K562 (cell line): Measurements from ENCODE around the gene ZNF776. TPM values are rescaled to one million over a fixed set of nuclear protein-coding genes. Genes with fewer than 3 reads are reported as not detected.

Source experiments
- ATF1 ChIP-seq, 2 experiments: fragments of 450-650 bp in 1 of 2; IDR thresholded peaks; 2 replicates each; pipeline ENCODE4 v1.6.1; 2016; ENCODE audit warnings: missing compliant biosample characterization in 1 of 2, missing genetic modification characterization in 1 of 2
- BRF2 ChIP-seq: IDR thresholded peaks from 3 replicates; pipeline ENCODE4 v1.6.1; 2011; ENCODE audit warnings: borderline replicate concordance, mild to moderate bottlenecking; ENCODE audit not compliant: insufficient read length, insufficient read depth
- CHD4 ChIP-seq: fragments of 200-600 bp; sonication (generic); IDR thresholded peaks from 3 replicates; pipeline ENCODE4 v1.6.1; 2012; ENCODE audit warnings: low read depth, mild to moderate bottlenecking, mixed read lengths, low read length, inconsistent platforms; ENCODE audit not compliant: insufficient read depth, insufficient replicate concordance, poor library complexity, severe bottlenecking
- CTCFL ChIP-seq: IDR thresholded peaks from 2 replicates; pipeline ENCODE4 v1.6.1; 2011; ENCODE audit warnings: borderline replicate concordance, low read depth, mild to moderate bottlenecking, moderate library complexity, low read length; ENCODE audit not compliant: insufficient read depth, poor library complexity, severe bottlenecking
- CXXC5 ChIP-seq: fragments of 250-450 bp; sonication (Bioruptor Pico); IDR thresholded peaks from 2 replicates; pipeline ENCODE4 v1.8.0; 2022; ENCODE audit warnings: inconsistent platforms, mild to moderate bottlenecking, moderate library complexity
- EP400 ChIP-seq: fragments of 450-650 bp; IDR thresholded peaks from 2 replicates; pipeline ENCODE4 v1.6.1; 2017; ENCODE audit warnings: antibody characterized with exemption, mild to moderate bottlenecking, moderate library complexity
- FOS ChIP-seq: IDR thresholded peaks from 3 replicates; pipeline ENCODE4 v1.6.1; 2011; ENCODE audit not compliant: insufficient read length; ENCODE audit errors: extremely low read depth
- FOXP1 ChIP-seq: sonication (generic); formaldehyde crosslinking; IDR thresholded peaks from 2 replicates; pipeline ENCODE4 v1.8.0; 2022; ENCODE audit warnings: mild to moderate bottlenecking, missing genetic modification reagents
- JUND ChIP-seq, 2 experiments: IDR thresholded peaks; 2 replicates in 1 of 2; 3 replicates in 1 of 2; pipeline ENCODE4 v1.6.1; 2011; ENCODE audit warnings: borderline replicate concordance in 2 of 2, low read depth in 2 of 2, low read length in 2 of 2, improper control_type of control experiment in 1 of 2, missing biosample characterization in 1 of 2, missing genetic modification characterization in 1 of 2, missing genetic modification reagents in 1 of 2
- MBD1 ChIP-seq: fragments of 250-450 bp; sonication (Bioruptor Pico); IDR thresholded peaks from 2 replicates; pipeline ENCODE4 v1.8.0; 2022; ENCODE audit warnings: inconsistent platforms
- MYC ChIP-seq, 2 experiments: fragments of 250-450 bp in 1 of 2; sonication (Bioruptor Pico) in 1 of 2; IDR thresholded peaks; 2 replicates each; pipeline versions ENCODE4 v1.5.1 to v1.6.1; 2012 to 2021; ENCODE audit warnings: low read depth in 2 of 2, borderline replicate concordance in 1 of 2, improper control_type of control experiment in 1 of 2, low read length in 1 of 2, mild to moderate bottlenecking in 1 of 2, moderate library complexity in 1 of 2
- NCOA1 ChIP-seq: fragments of 450-650 bp; IDR thresholded peaks from 2 replicates; pipeline ENCODE4 v1.6.1; 2016; ENCODE audit warnings: low read depth
- NFYB ChIP-seq: IDR thresholded peaks from 2 replicates; pipeline ENCODE4 v1.6.1; 2011; ENCODE audit warnings: mild to moderate bottlenecking, moderate library complexity; ENCODE audit not compliant: insufficient read length; ENCODE audit errors: extremely low read depth
- NUFIP1 ChIP-seq: fragments of 450-650 bp; IDR thresholded peaks from 2 replicates; pipeline ENCODE4 v1.6.1; 2018; ENCODE audit not compliant: partially characterized antibody
- PTTG1 ChIP-seq: fragments of 450-650 bp; IDR thresholded peaks from 2 replicates; pipeline ENCODE4 v1.6.1; 2016; ENCODE audit warnings: low read depth, mild to moderate bottlenecking, missing genetic modification characterization, missing compliant biosample characterization
- SPI1 ChIP-seq: IDR thresholded peaks from 2 replicates; pipeline ENCODE4 v1.6.1; 2011; ENCODE audit warnings: low read depth, low read length, control low read depth, borderline replicate concordance
- ZKSCAN1 ChIP-seq: fragments of 150-350 bp; IDR thresholded peaks from 2 replicates; pipeline ENCODE4 v1.6.1; 2016; ENCODE audit warnings: low read depth, low read length
- ZKSCAN8 ChIP-seq: fragments of 200-800 bp; sonication (Bioruptor generic); IDR thresholded peaks from 2 replicates; pipeline ENCODE4 v1.6.1; 2016; ENCODE audit warnings: missing genetic modification characterization, missing compliant biosample characterization
- ZNF3 ChIP-seq: fragments of 250-450 bp; sonication (Bioruptor Pico); IDR thresholded peaks from 2 replicates; pipeline ENCODE4 v1.5.0; 2021; ENCODE audit warnings: mild to moderate bottlenecking, moderate library complexity
- polyA plus RNA-seq, 8 experiments: library from polyadenylated mRNA; depleted of rRNA in 4 of 8; stranded (reverse) in 5 of 8; unstranded in 3 of 8; fragments of >200 nt; fragmentation: Nextera tagmentation in 2 of 8; fragmentation: Illumina TruSeq in 1 of 8; extraction: Ambion mirVana in 2 of 8; extraction: Trizol in 1 of 8; gene quantifications; 2 replicates each; pipeline versions ENCODE4 v1.2.1 to v1.2.3, GENCODE V29; 2011 to 2014; ENCODE audit warnings: inconsistent platforms in 1 of 8, missing spikeins in 1 of 8
- total RNA-seq, 7 experiments: library from RNA; depleted of rRNA in 6 of 7; stranded (reverse); fragments of >200 nt in 6 of 7; fragmentation: Illumina TruSeq in 2 of 7; extraction: Trizol in 2 of 7; gene quantifications; 2 replicates each; pipeline versions ENCODE4 v1.2.1 to v1.2.3, GENCODE V29; 2011 to 2021; ENCODE audit warnings: low replicate concordance in 1 of 7
- TF ChIP-seq, protein P1 (sequence below): fragments of 250-450 bp; sonication (Bioruptor Pico); IDR thresholded peaks from 2 replicates; pipeline ENCODE4 v1.5.0; 2021

ZNF776 gene
- total and polyA plus RNA-seq, 9 of the 15 experiments (the other 6 are each of a cell fraction or from before 2014, with no cell fraction given), result 2.2 to 16.9 (median 8.2) TPM

DNA sequence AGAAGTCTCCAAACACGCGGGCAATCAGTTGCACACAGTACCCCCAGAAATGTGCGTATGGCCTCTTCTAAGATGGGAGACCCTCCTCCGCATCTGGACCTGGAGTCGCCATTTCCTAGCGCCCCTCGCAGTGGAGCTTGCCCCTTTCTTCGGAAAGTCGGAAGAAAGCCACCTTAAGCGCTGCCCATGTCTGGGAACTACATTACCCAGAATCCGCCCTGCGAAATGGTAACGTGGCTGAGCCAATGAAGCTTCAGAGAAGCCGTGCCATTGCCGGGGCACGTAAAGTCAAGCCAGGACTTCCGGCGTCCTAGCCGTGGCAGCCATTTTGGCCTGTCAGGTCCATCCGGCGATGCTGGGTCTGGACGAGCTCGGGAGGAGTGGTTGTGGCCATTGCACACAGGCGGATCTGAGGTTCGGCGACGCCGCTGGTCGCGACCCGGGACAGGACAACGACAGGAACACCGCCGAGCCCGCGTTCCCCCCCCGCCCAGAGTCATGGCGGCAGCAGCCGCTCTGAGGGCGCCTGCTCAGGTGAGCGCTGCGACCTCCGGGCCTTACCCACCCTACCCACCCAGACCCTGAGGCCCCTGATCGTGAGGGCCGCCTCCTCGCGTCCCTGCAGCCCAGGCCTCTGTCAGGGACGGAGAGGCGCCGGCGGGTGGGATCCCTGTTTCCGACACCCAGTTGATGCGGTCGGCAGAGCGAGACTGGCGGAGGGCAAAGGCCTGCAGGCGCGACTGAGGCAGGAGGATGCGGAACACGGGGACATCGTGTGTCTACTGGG is 22.9 kb downstream of the ZNF776 start, which contains the start of gene ZNF586 (continued):
- TF ChIP-seq CTCFL, result no peak
- no peak for TF ChIP-seq BRF2
- no peak for TF ChIP-seq PTTG1 (tag)
- no peak for TF ChIP-seq FOXP1 (CRISPR knock-in tag)
- no peak for TF ChIP-seq ZNF3 (CRISPR knock-in tag)
- TF ChIP-seq SPI1, result no peak
- TF ChIP-seq EP400, result peak; percentile 78
- peak; percentile 92 for TF ChIP-seq CXXC5 (CRISPR knock-in tag)
- peak; percentile 89 for TF ChIP-seq NFYB
- TF ChIP-seq ZKSCAN1, result 0 out of 2 replicates have a peak, but pooled peaks have one; percentile 47
- no peak for TF ChIP-seq ZKSCAN8 (CRISPR knock-in tag)
- TF ChIP-seq MYC (IDR thresholded peaks at IDR 0.05; ENCODE audit: low read depth, low read length), result peak; percentile 47
- TF ChIP-seq MYC (CRISPR knock-in tag; IDR thresholded peaks at IDR 0.05; ENCODE audit: borderline replicate concordance, low read depth), result no peak
- TF ChIP-seq NCOA1, result peak; percentile 12; the same call in 1 of the 2 replicates
- TF ChIP-seq FOS, result peak; percentile 64
- TF ChIP-seq NUFIP1, result no peak
- TF ChIP-seq ATF1 (CRISPR knock-in tag; IDR thresholded peaks at IDR 0.05), result no peak
- peak; percentile 82 for TF ChIP-seq ATF1 (tag; IDR thresholded peaks at IDR 0.05)
- no peak for TF ChIP-seq CHD4
- peak; percentile 89 for TF ChIP-seq MBD1 (CRISPR knock-in tag)
- TF ChIP-seq, protein P1, sequence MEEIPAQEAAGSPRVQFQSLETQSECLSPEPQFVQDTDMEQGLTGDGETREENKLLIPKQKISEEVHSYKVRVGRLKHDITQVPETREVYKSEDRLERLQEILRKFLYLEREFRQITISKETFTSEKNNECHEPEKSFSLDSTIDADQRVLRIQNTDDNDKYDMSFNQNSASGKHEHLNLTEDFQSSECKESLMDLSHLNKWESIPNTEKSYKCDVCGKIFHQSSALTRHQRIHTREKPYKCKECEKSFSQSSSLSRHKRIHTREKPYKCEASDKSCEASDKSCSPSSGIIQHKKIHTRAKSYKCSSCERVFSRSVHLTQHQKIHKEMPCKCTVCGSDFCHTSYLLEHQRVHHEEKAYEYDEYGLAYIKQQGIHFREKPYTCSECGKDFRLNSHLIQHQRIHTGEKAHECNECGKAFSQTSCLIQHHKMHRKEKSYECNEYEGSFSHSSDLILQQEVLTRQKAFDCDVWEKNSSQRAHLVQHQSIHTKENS, result no peak
- TF ChIP-seq JUND (IDR thresholded peaks at IDR 0.05; ENCODE audit: borderline replicate concordance, low read depth, low read length), result no peak
- TF ChIP-seq JUND (tag; IDR thresholded peaks at IDR 0.05; ENCODE audit: borderline replicate concordance, low read depth, low read length), result 0 out of 3 replicates have a peak, but pooled peaks have one; percentile 23
